Stimulated activated CD4-positive, alpha-beta T cell treated with anti-CD3 and anti-CD28 coated beads, Interleukin-1b, Interleukin-23, amount 100 ng/mL, for 1 hour (primary cell): Measurements from ENCODE around the gene ANGPT4.

Experiments used
- DNase-seq, 2 donors: peaks; one replicate each; pipeline ENCODE4 v3.0.0-alpha.2; 2020; ENCODE audit warnings: low read depth in 2 of 2

ANGPT4 gene

DNA sequence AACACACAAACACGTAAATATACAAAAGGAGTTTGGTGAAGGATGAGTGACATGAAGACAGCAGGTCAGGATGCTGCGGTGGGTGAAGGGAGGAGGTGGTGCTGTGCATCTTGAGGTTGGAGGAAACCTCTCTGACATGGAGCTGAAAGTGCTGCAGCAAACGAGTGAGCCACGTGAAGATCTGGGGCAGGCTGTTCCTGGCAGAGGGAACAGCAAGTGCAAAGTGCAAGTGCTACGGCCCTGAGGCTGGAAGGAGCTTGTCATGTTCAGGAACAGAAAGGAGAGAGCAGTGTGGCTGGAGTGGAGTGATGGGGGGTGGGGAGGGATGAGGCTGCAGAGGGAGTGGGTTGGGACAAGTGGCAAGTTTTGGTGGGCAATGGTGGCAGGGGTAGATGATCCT, 24.8 kb upstream of the ANGPT4 start:
- no peak for DNase-seq

DNA sequence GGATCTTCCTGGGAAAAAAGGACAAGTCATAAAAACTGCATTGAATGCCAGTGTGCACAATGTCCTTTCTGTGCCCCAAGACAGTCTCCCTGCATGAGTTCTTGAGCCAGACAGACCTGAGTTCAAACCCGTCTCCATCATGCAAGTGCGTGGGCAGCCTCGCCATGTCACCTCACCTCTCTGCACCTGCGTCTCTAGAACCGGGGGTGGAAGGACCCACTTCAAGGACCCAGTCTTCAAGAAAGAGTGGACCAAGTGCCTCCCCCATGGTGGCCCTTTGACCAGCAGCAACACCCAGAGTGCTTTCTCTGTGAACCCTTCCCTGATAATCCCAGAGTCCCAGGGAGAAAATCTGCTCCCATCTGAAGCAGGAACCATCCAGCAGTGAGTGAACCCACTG, 23.5 kb upstream of the ANGPT4 start:
- no peak for DNase-seq

DNA sequence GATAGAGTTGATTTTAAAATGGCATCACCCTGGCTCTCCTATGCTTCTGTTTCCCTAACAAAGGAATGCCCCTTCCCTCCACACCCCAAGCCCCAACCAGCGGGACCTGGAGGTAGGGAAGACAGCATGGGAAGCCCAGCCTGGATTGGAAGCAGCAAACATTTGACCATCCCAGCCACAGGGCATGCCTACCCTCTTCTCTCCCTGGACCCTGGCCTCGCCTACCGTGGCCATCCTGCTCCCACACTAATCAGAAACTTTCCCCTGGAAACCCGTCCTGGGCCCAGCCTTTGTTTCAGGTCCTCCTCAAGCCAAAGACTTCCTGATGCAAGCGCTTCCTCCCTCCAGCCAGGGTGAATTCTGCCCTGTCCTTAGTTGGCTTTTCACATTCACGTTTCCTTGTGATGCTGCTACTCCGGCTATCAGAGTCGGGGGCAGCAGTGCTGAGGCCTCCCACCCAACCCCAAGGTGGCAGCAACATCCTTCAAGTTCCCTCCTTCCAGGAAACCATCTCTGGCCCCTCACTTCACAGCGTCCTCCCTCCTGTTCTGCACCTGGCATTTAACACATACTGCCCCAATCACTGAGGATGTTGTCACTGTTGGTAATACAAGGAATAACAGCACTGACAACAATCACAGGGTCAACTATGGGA, 18.2 kb upstream of the ANGPT4 start:
- DNase-seq = no peak

DNA sequence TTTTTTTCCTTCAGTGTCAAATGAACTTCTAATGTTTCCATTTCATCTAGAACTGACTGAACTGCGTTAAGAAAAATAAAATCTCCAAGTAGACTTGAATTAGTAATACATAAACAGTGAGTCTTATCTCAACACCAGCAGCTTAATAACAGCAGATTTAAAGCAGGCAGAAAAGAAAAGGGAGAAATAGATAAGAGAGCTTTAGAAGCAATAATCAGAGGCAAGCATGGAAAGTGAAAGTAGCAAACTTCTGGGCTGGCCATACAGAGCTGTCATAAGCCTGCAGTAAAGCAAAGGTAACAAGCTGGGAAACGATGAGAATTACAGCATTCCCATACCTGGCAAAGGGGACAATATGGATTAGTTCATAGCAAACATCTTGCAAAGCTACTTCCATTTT, 16.9 kb upstream of the ANGPT4 start:
- no peak for DNase-seq

DNA sequence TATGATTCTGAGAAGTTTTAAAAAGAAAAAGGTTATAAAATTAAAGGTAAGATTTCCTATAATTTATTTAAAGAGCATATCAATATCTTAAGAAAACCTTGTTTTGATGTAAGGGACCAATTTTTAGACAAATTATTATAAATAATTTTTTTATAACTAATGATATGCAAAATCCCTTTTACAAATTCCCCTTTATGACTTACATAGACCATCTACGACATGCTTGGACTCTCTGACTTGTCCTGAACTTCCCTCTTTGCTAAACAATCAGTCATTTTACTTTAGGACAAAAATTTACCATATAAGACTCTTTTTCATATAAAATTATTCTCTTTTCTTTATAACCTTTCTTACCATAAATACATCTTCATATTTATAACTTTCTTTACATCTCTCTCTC, 15.3 kb upstream of the ANGPT4 start:
- DNase-seq = no peak

DNA sequence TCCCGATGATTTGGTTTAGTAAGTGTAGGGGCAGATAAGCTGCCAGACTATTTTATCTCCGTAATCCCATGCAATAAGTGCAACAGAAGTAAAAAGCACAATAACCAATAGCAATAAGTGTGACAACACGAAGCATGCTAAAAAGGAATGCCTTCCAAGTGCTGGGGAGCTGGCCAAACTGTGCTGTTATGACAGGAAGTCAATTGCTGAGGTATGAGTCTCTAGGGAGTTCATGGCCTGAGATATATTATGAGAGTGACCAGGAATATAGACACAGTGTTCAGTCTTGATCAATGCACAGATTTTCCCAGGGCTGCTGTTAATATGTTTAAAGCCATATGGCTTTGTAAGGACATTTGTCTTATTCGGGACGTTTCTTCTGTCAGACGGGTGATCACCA, 10.5 kb upstream of the ANGPT4 start:
- DNase-seq = no peak

DNA sequence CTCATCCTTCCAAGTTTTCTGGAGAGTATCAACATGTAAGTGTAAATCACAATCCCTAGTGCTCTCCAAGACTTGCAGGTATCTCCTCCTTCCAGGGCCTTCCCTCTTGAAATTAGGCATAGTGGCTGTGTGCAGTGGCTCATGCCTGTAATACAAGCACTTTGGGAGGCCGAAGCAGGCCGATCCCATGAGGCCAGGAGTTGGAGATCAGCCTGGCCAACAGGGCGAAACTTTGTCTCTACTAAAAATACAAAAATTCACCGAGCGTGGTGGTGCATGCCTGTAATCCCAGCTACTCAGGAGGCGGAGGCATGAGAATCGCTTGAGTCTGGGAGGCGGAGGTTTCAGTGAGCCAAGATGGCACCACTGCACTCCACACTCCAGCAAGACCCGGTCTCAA, 9.4 kb upstream of the ANGPT4 start:
- DNase-seq = no peak

DNA sequence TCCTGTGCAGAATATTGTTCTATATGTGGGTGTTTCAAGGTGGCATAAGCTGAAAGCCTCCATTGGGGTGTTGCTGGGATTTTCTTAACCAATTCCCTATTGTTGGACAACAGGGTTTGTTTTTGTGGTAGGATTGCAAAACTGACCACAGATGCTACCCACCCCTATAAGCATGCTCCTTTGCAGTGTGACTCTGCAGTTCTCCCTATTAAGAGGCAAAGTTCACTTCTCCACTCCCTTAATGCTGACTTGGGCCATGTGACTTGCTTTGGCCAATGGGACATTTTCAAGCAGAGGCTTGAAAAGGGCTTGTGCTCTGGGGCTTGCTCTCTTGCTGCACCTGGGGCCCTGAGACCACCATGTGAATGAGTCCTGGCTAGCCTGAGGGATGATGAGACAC, 8.5 kb upstream of the ANGPT4 start:
- DNase-seq = no peak

DNA sequence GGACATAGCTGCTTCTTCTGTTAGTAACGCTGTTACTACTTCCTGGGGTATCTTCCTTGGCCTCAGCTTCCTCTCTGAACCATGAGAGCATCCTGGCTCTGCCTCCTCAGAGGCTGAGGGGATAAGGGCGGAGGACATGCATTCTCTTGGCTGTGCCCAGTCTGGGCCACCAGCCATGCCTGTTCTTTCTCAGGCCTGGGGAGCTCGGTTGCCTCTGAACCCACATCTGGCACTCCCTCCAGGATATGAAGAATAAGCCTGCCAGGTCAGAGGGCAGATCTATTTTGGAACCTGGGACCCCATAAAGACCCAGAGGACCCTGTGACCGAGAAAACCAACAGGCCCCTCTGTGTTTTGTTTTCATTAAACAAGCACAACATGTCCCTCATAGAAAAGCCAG, 6.6 kb upstream of the ANGPT4 start:
- DNase-seq = no peak

DNA sequence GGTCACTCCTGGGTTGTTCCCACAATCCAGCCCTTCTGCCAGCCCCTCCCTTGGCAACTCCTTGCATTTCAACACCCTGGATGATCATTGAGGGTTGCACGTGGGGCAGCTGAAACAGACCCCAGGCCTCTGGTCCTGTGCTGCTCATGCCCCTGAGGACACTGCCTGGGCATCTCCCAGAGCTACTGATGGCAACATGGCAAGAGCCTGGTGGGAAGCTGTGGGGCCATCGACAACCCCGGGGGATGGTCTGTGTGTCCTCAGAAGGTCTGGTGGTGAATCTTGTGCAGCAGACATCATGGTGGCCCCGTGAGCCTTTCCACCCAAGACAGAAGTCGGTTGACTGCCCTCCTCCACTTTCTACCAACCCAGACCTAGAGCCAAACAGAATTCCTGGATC, 4.9 kb upstream of the ANGPT4 start:
- no peak for DNase-seq

DNA sequence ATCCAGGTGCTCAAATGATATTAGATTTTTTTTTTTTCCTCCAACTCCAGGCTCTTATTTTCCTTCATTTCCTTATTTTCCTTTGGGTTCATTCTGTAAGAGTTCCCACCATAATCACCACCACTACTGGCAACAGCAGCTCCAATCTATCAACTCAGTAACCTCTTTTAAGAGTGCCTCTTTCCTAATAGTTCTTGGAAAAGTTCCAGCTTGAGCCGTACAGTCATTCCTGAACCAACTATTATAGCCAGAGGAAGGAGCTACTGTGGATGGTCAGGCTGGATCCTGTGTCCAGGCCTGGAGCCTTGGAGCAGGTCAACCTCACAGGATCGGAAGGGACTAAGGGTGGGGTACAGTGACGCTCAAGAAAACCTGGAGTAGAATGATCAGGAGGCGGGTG, 4.2 kb upstream of the ANGPT4 start:
- DNase-seq = no peak

DNA sequence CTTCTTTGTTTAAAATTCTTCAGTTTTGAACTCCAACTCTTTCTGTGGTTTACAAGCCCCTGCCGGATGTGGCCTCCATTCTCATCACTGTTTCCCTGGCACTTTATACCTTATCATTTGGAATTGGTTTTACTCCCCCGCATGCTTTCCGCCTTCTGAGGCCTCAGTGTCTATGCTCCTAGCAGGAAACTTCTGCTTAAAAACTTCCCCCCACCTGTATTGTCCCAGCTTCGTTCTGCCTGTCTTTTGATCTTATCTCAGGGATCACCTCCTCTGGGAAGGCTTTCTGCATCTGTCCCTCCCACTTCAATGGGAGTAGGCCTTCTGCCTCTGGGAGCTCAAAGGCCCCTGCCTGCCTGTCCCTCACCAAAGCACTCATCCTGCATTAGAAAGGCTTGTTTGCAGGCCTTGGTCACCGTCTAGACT, 3.4 kb upstream of the ANGPT4 start:
- no peak for DNase-seq

DNA sequence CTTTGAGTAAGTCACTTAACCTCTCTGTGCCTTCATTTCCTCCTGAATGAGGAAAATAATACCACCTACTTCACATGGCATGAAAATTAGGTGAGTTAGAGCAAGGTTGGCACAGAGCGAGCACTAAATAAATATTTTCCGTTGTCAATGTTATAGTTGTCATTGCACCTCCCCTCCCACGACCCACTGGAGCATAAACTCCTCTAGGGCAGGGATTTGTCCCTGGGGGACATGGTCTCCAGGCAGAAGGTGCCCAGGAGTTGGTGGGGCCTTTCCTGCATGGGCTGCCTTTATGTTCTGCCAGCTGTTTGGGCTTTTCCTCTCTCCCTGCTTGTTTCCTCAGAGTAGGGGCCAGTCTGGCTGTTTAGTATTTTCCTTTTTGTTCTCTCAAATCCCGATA, 1.3 kb upstream of the ANGPT4 start:
- DNase-seq = no peak

DNA sequence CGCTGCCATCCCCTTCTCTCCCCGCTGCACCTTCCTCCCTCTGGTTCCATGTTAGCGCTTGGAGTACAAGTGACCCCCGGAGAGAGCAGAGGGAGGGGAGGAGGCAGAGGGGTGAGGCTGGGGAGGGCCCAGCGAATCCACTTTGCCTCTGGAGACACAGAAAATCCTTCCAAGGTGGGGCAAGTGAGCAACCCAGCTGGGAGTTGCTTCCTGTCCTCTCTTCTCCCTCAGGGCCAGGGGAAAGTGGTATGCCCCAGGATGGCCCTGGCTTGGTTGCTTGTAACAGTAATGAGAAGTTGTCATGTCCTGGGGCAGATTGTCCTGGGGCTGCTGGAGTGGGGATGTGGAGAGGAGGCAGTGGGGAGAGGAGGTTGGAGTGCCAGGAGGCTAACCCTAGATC, 691 bp upstream of the ANGPT4 start:
- DNase-seq = no peak

DNA sequence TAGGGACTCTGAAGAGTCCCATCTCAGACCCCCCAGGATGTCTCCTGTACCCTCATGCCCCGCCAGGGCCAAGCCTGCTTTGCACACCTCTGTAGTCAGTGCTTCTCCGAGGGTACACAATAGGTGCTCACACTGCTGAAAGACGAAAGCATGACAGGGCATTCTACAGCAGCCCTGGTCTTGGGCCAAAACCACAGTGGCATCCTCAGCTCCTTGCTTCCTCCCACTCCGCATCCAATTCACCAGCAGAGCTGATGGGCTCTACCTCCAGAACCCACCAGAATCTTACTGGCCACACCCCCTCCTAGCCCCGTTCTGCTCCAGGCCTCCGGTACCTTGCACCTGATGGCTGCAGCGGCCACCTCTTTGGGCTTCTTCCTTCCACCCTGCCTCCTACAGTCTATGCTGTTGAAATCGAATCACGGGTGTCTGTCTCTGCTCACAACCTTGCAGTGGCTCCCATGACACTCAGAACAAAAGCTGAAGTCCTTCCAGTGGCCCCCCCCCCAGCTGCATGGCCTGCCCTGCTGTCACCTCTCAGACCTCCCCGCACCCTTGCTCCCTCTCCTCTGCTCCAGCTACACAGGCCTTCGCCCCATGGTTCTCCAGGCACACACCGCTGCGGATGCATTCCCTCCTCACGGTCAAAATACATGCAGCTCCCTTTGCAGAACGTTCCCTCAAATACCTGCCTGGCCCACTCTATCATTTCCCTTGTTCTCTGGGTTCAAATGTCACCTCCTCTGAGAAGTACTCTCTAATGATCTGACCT, 1.2 kb downstream of the ANGPT4 start:
- no peak for DNase-seq

DNA sequence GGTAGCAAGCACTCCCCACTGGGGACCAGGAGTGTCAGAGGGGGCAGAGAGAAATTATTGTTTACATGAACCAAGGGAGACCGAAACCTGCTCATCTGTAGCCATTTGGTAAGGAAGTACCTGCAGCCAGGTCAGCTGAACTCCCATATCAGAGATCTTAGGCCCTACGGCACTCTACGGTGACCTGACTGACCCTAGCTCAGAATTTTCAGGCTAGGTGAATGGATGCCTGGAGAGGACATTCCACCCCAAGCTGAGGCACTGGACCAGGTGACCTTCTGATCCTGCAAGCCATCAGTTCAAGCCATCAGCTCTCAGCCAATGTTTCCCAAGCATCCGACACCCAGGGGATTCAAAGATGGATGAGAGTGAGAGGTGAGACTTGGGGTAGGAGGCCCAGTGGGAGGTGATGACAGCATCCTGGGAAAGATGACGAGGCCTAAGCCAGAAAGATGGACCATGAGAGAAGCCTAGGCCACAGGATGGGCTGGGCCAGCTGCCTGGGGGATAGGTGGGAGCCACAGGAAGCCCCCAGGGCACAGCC, 2.8 kb downstream of the ANGPT4 start:
- no peak for DNase-seq

DNA sequence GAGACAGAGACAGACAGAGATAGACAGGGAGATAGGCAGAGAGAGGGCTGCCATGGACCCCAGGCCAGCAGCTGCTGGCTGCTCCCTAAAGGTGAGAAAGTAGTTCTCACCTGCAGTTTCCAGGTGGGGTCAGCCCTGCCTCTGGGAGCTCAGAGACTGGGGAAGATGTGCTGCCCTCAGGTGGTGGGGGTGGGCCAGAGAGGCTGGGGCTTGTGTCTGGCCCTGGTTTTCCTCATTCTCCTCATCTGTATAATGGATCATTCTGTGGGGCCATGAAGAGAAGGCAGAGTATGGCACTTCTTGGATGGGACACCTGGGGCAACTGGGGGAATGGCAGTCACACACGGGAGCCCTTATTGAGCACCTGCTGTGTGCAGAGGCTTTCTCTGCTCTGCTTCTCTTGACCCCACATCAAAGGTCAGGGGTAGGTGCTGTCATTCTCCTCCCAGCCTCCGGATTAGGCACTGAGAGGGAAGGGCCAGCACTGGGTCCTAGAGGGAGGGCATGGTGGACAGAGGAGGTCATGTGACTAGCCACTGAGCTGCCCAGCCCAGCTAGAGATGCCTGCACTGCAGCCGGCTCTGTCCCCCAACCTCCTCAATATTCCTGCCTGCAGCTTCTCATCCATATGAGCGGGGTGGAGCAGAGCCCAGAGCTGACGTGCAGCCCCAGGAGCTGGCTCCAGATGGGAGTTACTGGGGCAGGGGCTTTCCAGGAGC, 4.1 kb downstream of the ANGPT4 start:
- no peak for DNase-seq

DNA sequence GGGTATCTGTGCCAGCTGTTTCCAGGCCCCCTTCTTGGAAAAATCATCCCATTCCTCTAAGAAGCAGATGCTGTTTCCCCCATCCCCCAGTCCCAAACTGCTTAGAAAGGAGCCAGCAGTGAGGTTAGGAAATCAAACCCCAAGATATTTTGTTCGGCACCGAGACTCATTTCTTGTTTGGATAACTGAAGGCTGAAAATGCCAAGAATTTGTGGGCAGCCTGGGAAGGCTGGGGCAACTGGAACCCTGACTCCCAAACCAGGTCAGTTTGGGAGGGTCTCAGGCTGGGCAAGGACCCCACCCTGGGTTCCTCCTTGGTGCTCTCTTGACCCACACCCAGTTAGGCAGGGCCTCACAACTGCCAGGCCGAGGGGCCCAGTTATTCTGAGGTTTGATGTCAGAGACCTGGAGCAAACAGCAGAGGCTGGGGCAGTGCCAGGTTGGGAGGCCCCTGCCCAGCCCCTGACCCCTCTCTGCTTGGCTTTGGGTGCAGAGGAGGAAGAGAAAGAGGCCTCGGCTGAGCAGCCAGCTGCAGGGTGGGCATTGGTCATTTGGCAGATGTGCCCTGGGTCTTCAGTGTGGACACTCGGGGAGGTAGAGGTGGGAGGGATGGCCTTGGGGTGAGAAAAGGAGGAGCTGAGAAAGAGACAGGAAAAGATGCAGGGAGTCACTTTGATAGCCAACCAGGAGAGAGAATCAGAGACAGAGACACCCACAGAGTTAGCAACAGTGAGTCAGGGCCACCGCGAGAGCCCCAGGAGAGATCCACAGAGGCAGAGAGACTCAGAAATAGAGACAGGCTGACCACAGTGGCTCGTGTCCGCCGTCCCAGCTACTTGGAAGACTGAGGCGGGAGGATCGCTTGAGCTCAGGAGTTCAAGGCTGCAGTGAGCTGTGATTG, 5.0 kb downstream of the ANGPT4 start:
- DNase-seq = no peak

DNA sequence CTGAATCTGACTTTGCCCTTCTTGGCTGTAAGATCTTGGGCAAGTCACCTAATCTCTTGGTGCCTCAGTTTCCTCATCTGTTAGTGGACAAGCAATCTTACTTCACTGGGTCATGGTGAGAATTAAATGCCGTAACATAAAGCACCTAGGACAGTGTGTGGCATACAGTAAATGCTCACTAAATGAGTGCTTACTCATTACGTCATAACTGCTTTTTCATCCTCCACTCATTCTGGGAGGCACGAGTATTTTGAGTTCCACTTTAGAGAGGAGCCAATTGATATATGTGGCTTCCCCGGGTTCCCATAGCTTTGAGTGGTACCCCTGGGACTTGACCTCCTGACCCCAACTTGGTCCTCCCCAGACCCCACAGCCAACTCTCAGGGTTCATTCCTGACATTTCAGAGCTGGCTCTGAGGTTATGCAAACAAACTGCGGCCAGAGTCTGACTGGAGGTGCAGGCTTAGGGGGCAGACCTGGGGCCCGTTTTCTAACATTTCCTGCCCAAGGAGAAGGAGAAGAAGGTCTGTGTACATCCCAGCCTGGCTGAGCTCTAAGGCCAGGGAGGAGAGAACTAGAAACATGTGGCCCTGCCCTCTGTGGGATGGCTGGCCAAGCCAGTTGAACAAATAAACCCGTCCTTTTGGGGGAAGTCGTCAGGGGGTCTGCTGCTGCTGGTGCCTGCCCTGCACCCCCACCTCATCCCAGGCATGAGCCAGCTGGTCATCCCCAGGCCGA, 5.8 kb downstream of the ANGPT4 start:
- DNase-seq = no peak

DNA sequence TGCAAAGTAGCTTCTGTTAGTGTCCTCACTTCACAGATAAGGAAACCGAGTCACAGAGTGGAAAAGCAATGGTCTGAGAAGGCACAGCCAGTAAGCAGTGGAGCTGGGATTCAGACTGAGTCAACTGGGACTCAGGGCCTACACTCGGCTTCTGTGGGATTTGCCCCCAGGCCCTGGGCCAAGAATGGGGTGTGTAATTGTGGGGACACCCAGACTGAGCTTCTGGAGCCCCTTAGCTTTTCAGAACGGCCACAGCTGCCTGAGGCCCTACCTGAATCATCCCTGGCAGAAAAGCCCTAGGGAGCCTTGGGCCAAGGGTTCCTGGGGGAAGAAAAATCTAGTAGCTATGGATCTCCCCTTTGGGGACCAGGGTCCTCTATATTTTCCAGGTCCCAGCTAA, 6.5 kb downstream of the ANGPT4 start:
- DNase-seq = no peak

DNA sequence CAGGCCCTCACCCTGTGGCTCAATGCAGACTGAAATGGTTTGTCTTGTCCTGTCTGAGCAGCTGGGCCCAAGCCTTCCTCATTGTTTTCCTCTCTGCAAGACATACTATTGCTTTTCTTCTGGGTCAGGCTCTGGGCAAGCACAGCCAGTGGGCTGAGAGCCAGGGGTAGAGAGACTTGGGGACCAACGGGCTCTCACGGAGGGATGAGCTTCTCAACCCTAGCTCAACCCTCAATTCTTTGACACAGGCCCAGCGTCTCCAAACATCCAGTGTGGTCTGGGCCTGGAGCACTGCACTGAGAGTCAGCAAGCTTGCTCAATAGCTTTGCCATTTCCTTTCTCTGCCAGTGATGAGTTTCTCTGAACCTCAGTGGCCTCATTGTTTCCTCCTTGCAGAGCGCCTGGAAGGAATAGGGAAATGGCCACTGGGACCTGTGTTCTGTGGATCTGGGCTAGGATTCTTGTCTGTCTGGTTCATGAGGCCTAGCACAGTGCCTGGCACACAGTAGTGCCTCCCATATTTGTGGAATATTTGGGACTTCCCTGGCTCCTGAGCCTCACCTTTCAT, 9.3 kb downstream of the ANGPT4 start:
- DNase-seq = no peak
